GM13976 (cell line): ENCODE results near the gene AGBL4.

ENCODE experiments used
- DNase-seq: peaks from one replicate; pipeline ENCODE4 v3.0.0; 2012; ENCODE audit warnings: low spot score
- in situ Hi-C: fragments of 300-500 bp; cut with MboI; formaldehyde crosslinking; loops from one replicate; pipeline ENCODE4 v1.12.0; 2022; ENCODE audit warnings: low sequenced_read_pairs, mixed read lengths, inconsistent platforms; ENCODE audit not compliant: unreplicated experiment
- TF ChIP-seq, protein P1 (sequence below): IDR thresholded peaks from 2 replicates; pipeline ENCODE4 v1.5.1; 2012; ENCODE audit warnings: borderline replicate concordance, mild to moderate bottlenecking; ENCODE audit not compliant: insufficient read depth; ENCODE audit errors: extremely low read depth, missing control alignments, control extremely low read depth

Gene AGBL4

DNA sequence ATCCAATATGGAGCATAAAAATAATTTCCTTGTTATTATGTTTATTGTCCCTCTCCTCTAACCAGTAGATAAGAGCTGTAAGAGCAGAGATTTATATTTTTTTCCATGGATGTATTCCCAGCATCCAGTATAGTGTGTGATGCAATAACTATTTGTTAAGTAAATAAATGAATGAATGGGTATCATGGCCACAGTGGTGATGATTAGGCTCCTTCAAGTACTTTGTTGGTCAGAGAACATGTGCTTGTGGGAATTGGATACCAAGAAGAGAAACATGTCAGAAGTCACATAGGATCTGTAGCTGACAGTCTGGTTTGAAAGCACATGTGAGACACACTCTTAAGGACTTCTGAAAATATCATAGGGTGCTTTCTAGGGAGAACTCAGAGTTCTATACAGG is 588.5 kb downstream of the AGBL4 start:
- TF ChIP-seq, protein P1, sequence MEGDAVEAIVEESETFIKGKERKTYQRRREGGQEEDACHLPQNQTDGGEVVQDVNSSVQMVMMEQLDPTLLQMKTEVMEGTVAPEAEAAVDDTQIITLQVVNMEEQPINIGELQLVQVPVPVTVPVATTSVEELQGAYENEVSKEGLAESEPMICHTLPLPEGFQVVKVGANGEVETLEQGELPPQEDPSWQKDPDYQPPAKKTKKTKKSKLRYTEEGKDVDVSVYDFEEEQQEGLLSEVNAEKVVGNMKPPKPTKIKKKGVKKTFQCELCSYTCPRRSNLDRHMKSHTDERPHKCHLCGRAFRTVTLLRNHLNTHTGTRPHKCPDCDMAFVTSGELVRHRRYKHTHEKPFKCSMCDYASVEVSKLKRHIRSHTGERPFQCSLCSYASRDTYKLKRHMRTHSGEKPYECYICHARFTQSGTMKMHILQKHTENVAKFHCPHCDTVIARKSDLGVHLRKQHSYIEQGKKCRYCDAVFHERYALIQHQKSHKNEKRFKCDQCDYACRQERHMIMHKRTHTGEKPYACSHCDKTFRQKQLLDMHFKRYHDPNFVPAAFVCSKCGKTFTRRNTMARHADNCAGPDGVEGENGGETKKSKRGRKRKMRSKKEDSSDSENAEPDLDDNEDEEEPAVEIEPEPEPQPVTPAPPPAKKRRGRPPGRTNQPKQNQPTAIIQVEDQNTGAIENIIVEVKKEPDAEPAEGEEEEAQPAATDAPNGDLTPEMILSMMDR, result no peak
- in situ Hi-C loops, result no loop called here

DNA sequence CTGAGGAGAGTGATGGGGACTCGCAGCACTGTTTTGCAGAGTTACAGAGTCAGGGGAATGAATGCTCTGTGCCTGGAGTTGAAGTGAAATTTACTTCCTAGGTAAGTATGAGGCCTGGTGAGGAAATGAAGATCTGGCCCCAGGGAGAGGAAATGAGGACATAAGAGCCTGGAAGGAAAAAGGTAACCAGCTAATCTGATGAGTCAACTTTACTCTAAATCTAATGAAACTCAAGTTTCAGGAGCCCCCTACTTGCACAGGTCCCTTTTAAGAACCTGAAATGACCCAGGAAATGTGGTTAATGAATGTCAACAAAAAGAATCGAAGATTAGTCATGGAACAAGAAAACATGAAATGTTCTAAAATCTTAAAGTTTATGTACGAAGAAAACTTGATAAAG is 599.0 kb downstream of the AGBL4 start:
- no peak for DNase-seq
- TF ChIP-seq, protein P1, result no peak
- in situ Hi-C loops, result no loop called here

More for the DNA sequence above, 588.5 kb downstream of the AGBL4 start:
- no peak for DNase-seq

DNA sequence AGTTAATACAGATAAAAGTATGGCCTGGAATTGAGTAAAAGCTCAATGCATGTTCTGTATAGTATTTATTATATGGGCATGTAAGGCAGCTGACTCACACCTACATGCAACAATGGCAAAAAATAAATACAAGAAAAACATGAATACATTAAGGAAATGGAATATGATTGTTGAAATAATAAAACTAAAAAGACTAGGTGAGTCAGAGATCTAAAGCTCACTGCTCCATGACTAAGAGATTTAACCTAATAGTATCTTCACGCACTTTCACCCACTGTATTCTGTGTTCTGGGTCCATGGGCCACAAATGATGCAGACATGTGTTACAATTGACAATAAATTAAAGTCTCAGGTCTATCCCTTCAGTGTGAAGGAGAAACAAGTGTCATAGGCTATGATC is 607.0 kb downstream of the AGBL4 start:
- DNase-seq, result no peak
- TF ChIP-seq, protein P1, result no peak
- in situ Hi-C loops, result no loop called here

DNA sequence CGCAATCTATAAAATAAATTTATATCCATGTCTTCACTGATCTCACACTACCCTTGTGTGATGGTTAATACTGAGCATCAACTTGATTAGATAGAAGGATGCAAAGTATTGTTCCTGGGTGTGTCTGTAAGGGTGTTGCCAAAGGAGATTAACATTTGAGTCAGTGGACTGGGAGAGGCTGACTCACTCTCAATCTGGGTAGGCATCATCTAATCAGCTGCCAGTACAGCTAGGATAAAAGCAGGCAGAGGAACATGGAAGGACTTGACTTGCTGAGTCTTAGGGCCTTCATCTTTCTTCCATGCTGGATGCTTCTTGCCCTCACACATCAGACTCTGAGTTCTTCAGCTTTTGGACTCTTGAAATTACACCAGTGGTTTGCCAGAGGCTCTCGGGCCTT is 615.4 kb downstream of the AGBL4 start:
- in situ Hi-C loops, result no loop called here
- no peak for DNase-seq
- TF ChIP-seq, protein P1, result no peak

DNA sequence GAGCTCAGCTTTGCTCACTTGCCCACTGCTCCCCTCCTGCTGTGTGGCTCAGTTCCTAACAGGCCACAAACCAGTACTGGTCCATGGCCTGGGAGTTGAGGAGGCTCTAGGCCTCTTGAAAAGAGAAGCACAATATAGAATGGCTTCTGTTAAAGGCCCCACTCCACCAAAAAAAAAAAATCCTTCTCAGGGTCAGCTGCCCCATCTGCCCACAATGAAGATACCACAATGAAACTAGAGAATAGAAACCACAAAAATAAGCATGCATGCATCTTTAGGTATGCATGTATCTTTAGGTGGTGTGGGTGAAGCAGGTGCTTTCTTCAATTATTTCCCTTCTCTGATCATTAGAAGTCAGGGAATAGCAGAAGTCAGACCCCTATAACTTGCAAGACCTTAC is 626.7 kb downstream of the AGBL4 start:
- DNase-seq, result no peak
- in situ Hi-C loops, result no loop called here
- TF ChIP-seq, protein P1, result no peak

DNA sequence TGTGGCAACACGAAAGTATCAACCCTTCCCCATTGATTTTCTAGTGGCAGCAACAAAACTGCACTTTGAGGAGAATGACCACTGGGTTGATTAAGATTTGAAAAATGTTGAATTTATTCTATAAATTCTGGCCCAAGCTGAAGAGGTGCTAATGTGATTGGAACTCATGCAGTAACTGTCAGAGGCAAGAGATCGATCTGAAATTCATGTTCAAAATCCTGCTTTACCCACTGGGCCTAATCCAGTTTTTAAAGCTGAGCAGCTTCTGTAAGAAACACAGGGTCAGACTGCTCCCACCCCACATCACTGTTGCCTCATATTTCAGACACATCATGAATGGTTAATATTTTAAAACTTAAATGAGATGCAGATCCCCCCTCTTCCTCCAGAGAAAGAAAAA is 629.6 kb downstream of the AGBL4 start:
- in situ Hi-C loops, result no loop called here
- TF ChIP-seq, protein P1, result no peak
- DNase-seq, result no peak

DNA sequence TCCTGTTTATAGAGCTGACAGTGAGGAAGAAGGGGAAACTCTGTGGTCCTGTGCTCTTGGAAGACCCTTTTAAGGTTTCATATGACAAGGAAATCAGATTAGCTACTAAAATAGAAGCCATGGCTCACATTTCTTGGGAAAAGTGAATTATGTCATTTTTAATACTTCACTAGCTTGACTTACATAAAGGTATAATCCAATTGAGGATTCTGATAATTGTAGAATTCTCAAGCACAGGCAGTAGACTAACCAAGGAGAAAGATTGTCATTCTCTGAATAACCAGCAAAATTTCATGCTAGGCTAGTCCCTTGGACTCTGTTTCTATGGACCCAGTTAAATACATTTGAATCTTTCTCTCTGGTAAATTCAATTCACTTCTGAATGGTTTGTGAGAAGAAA is 634.1 kb downstream of the AGBL4 start:
- DNase-seq, result no peak
- in situ Hi-C loops, result no loop called here
- TF ChIP-seq, protein P1, result no peak
